Erythroblast (primary cell): ENCODE data around the gene ACSBG1.
"Not testable (repeated sequence)": the region's sequence is repeated elsewhere in the genome, so short reads cannot be mapped to it uniquely, and the experiment has no call there.

Experiments
- DNase-seq, 2 experiments: peaks; one replicate each; lab custom pipeline; 2025; lab: John Stamatoyannopoulos, UW
- GATA1 ChIP-seq: IDR thresholded peaks from 2 replicates; pipeline ENCODE4 v1.6.1; 2011; ENCODE audit warnings: low read depth, mild to moderate bottlenecking, control low read depth, low read length, moderate library complexity
- POLR2A ChIP-seq: IDR thresholded peaks from 2 replicates; pipeline ENCODE4 v1.6.1; 2011; ENCODE audit warnings: mild to moderate bottlenecking, low read length

The ACSBG1 gene

DNA sequence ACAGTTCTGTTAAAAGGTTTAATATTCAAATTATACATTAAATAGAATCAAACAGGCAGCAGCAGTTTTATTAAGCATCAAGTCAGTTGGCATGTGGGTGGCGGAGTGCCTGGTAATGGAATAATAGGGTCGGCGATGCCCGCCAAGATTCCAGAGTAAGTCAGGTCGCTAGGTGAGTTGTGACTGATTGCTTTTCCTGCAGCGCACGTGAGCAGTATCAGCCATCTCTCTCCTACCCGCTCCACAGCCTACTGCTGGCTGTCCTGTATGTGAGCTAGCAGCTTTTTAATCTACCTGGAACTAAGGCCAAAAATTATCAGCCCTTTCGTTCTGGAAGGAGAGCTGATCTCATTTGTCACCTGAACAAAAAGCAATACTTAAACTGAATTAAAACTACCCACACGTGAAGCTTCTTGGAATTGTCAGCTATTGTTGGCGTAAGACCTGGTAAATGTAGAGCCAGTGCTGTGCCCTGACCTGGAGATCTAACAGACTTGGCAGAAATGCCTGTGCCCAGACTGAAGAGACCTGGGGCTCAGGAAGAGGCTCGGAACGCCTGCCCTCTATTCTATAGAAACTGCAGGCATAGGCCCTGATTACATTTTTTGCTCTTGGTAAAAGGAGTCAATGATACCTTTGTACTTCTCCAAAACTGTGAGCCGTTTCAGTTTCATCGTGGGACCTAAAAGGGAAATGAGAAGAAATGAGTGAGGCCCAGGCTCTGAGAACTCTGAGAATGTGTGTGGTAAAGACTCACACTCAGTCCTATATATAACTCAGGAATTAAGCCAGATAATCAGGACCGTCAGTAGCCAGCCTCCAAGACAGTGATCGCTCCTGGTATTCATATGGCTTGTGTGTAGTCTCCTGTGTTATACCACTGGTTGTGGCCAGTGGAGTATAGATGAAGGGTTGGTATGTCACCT is 63.3 kb downstream of the ACSBG1 start:
- DNase-seq = no peak
- TF ChIP-seq GATA1 = no peak
- no peak for TF ChIP-seq POLR2A

DNA sequence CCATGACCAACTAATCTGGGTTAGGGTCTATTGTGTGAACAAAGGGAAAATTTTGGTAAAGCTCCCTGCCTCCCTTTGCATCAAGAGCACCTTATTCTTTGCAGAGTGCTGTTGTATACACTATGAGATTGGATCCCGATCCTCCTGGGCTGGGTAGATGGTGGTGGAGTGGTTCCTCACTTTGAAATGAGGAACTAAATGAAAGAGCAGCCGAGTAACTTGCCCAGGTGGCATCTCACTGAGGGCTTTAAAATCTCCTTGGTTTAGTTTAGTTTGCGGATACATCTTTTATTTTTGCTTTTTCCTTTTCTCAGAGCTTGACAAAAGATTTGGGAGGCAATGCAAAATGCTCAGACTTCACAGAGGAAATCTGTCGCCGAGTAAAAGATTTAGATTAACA is 65.8 kb downstream of the ACSBG1 start:
- TF ChIP-seq POLR2A (no peak), GATA1 (no peak)

DNA sequence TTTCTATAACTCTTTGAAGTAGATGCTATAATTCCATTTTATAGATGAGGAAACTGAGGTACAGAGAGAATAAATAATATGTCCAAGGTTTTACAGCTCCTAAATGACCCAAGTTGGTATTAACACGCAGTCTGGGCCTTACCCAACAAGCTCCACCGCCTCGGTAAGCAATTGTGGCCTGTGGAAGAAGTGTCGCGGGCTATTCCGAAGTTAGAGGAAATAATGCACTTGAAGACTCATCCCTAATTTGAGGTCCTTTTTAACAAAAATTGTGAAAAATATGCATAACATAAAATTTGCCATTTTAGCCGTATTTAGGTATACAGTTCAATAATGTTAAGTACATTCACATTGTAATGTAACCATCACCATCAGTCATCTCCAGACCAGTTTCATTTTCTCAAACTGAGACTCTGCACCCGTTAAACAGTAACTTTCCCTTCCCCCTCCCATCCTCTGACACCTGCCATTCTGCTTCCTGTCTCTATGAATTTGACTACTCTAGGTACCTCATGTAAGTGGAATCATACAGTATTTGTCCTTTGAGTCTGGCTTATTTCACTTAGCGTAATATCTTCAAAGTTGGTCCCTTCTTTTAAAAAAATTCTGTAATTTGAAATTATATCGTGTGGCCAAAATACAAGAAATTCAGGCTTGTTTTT is 67.0 kb downstream of the ACSBG1 start:
- no peak for TF ChIP-seq GATA1
- TF ChIP-seq POLR2A = no peak
- no peak for DNase-seq

More for the DNA sequence above, 65.8 kb downstream of the ACSBG1 start:
- DNase-seq = no peak

DNA sequence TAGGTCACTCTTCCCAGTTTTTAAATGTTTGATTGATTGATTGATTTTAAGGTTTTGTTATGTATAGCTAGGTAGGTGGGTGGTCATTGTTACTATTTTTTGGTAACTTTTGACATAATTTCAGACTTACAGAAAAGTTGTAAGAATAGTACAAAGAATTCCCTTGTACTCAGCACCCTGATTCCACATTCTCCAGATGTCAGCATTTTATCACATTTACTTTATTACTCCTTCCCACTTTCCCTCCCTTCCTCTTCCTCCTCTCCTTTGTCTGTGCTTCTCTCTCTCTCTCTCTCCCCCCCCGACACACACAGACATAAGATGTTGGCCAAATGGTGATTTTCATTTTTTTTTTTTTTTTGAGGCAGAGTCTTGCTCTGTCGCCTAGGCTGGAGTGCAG is 70.4 kb downstream of the ACSBG1 start:
- no peak for DNase-seq

DNA sequence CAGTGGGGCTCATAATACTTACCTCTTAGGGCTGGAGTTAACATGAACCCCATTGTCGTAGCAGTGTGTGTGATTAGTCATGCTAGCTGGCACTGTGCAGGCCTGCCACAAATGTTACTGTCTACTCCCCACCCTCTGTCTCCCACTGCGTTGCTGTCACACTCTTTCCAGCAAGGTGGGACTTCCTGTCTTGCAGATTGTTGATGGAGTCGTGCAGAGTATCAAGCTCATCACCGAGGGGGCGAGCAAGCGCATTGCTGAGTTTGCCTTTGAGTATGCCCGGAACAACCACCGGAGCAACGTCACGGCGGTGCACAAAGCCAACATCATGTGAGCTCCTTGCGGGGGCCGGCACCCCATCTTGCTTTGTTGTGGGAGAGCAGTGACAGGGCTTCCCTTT is 72.3 kb downstream of the ACSBG1 start:
- DNase-seq = no peak
- no peak for TF ChIP-seq GATA1
- TF ChIP-seq POLR2A = no peak

More for the DNA sequence above, 70.4 kb downstream of the ACSBG1 start:
- TF ChIP-seq POLR2A = no peak
- no peak for TF ChIP-seq GATA1

DNA sequence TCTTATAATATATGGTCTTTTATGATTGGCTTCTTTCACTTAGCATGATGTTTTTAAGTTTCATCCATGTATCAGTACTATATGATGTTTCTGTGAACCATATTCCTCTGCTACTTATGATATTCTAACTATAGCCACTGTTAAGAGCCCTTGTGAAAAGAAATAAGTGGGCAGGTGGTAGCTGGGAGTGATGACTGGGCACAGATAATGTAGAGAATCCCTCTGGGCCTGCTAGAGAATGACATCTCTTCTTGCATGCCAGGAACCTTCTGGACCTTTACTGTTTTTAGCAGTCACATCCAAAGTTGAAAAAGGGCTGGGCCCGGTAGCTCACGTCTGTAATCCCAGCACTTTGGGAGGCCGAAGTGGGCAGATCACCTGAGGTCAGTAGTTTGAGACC is 75.0 kb downstream of the ACSBG1 start:
- TF ChIP-seq POLR2A (no peak), GATA1 (no peak)
- DNase-seq = no peak

- DNase-seq = no peak
- no peak for TF ChIP-seq POLR2A
- TF ChIP-seq GATA1 = no peak
Observed at GRCh38 chr15:78157203-78157602, 77.2 kb downstream of the ACSBG1 start.

- TF ChIP-seq GATA1 = no peak
- TF ChIP-seq POLR2A = no peak
- no peak for DNase-seq
Observed at GRCh38 chr15:78156653-78157052, 77.7 kb downstream of the ACSBG1 start.

DNA sequence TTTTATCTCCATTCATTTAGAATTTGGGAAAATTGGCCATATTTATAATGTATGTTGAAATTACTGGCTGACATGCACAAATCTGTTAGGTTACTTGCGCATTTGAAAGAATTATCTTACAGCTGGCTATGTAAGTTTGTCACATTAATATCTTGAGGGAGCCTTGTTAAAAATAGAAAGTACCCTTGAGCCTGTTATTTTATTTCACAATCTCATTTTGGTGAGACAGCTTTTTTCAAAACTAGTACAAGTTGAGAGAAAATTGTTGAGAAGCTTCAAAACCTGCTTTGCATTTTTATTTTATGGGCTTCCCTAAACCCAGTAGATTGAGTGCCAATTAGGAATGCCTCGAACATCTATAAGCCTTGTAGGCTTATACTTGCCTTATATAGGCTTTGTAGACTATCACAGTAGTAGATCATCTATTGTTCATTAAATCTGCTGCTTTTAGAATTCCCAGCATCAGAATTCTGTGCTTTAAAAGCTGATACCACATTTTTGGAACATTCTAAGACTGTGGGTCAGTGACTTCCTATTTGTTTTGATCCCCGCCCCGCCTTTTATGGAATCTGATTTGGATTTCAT is 78.9 kb downstream of the ACSBG1 start:
- TF ChIP-seq GATA1 (no peak), POLR2A (no peak)
- no peak for DNase-seq

DNA sequence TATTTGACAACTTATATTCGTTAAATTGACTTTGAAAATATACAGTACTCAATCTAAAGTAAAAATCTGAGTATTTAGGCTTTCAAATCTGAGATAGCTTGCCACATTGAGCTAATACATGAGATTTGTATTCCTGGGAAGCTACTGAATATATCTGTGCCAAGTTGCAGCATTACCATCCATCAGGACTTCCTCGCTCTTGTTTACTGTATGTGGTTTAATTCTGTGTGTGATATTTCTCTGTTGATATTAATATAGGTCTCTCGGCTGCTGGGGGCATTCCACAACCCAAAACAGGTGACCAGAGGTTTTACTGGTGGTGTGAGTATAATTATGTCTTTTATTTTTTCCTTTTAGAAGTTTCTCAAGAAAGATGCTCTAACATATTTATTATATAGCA is 79.4 kb downstream of the ACSBG1 start:
- no peak for TF ChIP-seq GATA1
- no peak for DNase-seq

GRCh38 chr15:78151075-78151474 is 83.3 kb downstream of the ACSBG1 start:
- not testable (repeated sequence) for DNase-seq

GRCh38 chr15:78149805-78150751 is 84.3 kb downstream of the ACSBG1 start:
- DNase-seq = peak in 1 of 2 experiments; percentile 52

DNA sequence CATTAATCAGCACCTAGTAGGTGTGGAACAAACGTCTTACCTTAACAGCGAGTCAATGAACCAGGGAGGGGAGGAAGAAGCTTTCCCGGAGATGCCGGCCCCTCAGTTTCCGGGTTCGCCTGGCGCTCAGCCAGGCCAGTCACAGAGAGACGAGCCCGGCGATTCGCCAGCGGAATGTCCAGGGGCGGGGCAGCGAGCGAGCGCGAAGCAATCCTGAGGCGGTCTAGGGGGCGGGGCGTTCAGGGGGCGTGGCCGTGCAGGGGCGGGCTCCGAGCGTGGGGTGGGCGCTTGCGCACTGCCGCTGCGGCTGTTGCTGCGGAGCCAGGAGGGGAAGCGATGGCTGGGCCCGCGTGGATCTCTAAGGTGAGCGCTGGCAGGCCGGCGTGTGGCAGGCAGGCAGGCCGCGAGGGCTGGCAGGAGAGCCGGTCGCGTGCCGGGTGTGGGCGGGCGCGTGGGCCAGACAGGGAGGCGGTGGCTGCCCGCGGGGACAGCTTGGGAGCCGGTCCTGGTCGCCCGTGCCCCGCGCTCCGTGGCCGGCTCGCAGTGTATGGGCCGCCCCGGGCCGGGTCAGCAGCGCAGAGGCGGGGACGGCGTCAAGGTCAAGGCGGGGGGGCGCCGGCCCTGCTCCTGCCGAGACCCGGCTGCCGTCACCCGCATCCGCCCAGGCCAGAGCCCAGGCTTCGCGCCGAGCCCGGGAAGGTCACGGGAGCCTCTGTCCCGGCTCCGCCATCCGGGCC is 85.1 kb downstream of the ACSBG1 start, which contains the start of gene IDH3A:
Gene IDH3A (plus strand): TSS at position 295 of the 737 bp plus-strand sequence. CDS start 42 bp downstream, at position 337.
- TF ChIP-seq POLR2A (peak; percentile 65), GATA1 (no peak)
- peak; percentile 97 to 99 for DNase-seq

More at GRCh38 chr15:78149805-78150751, 84.3 kb downstream of the ACSBG1 start:
- TF ChIP-seq POLR2A (no peak), GATA1 (no peak)
